ENCODE results near the gene TMEM178B. TPM values are rescaled to one million over a fixed set of nuclear protein-coding genes. Genes with fewer than 3 reads are reported as not detected.
"Not testable (repeated sequence)": the region's sequence is repeated elsewhere in the genome, so short reads cannot be mapped to it uniquely, and the experiment has no call there.

Gene TMEM178B
- total RNA-seq, 1 experiment from 2014 or later = 0.21 TPM

DNA sequence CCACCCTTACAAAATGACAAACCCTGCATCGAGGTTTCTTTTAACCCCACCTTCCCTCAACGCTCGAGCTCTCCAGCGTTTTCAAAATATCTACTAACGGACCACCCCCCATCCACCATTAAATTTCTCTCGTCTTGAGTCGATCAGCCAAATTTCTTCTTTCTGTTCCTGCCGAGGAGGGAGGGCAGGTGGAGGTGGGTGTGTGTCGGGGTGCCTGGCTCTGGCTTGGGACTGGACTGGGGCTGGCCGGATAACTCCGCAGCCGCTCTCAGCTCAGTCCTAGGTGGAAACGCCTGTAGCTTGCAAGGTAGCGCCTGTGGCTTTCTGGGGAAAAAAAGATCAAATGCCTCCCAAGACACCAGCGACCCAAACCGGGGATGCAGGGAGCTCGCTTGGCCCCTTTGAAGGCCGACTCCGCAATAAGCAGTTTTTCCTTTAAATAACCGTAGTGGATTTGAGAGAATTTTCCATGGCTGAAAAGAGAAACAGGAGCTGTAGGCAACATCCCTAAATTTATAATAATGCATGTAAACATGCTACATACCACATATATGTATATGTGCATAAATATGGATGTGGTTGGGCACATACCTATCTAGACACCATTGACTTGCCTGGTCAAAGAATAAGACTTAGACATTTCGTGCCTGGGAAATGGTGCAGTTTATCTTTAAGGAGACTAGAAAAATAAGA lies 1.9 kb upstream of the TMEM178B start:
- in situ Hi-C loops (cut with HindIII; ENCODE audit: low pct_unique_long_range_greater_than_20kb, low sequenced_read_pairs) = no loop called here
- DNase-seq (ENCODE audit: low read depth, low spot score) = no peak

DNA sequence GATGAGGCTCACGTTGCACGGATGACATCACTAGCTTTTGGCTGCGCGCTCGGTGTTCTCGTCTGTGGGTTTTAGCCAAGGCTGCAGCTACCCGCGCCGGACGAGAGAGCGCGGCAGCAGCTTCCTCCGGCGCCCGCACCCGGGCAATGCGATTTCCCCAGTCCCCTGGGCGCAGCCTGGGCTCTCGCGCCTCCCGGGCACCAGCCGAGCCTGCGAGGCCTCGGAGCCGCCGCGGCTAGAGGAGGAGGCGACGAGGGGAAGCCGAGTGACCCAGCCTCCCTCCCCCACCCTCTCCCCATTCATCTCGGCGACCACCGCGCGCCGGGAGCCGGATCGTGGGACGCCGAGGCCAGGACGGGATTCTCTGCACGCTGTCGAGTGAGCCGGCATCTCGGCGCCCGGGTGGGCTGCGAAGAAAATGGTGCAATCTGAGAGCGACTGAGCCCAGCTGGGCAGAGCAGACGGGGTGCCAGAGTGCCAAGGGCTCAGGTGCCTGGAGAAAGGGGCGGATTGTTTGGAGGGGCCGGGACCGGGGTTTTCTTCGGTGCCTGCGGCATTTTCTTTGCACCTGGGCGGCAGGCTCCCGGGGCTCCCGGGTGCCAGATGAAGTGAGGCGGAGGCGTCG lies 1.2 kb upstream of the TMEM178B start:
- in situ Hi-C loops (cut with HindIII; ENCODE audit: low pct_unique_long_range_greater_than_20kb, low sequenced_read_pairs) = no loop called here
- DNase-seq (ENCODE audit: low read depth, low spot score) = peak; percentile 71

DNA sequence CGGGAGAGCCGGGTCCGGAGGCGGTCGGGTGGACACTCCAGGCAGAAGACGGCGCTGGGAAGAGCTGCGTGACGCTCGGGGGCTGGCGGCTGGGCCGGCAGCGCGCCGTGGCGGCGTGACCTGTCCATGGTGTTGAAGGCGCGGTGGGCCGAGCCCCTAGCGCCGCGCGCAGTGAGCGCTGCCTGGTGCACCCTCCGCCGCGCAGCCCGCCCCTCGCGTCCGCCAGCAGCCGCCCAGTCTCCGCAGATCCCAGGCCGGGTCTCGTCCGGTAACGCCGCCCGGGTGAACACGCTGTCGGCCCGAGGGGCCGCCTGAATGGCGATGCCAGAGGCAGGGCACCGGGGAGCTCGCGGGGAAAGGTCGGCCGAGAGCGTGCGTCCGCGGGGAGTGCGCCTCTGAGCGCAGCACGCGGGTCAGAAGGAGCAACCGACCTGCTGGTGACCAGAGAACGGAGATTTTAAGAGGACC lies 657 bp upstream of the TMEM178B start:
- in situ Hi-C loops (cut with HindIII; ENCODE audit: low pct_unique_long_range_greater_than_20kb, low sequenced_read_pairs) = no loop called here
- DNase-seq (ENCODE audit: low read depth, low spot score) = peak; percentile 38

DNA sequence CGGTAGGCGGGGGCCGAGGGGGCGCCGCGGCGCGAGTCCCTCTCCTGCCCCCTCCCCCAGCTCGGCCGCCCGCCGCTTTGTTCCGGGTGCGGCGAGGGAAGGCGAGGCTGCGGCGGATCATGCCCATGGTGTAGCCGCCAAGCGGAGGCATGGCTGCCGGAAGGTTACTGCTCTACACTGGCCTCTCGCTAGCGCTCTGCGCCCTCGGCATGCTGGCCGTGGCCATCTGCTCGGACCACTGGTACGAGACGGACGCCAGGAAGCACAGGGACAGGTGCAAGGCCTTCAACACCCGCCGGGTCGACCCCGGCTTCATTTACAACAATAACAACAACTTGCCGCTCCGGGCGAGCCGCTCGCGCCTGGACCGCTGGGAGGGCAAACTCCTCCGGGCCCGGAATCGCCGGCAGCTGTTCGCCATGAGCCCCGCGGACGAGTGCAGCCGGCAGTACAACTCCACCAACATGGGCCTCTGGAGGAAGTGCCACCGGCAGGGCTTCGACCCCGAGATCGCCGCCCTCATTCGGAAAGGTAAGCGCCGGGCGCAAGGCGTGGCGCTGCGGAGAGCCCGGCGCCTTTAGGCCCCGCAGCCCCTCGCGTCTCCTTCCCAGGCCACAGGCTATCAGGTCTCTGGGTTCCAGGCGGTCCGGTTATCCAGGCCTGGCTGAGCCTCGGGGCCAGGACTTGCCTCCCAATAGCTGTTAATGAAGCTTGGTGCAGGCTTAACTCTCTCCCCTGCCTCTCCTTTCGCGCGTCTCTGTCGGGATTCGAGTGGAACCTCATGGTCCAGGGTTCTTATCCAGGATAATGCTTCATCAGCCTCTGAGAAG lies 513 bp downstream of the TMEM178B start:
- in situ Hi-C loops (cut with HindIII; ENCODE audit: low pct_unique_long_range_greater_than_20kb, low sequenced_read_pairs) = no loop called here

DNA sequence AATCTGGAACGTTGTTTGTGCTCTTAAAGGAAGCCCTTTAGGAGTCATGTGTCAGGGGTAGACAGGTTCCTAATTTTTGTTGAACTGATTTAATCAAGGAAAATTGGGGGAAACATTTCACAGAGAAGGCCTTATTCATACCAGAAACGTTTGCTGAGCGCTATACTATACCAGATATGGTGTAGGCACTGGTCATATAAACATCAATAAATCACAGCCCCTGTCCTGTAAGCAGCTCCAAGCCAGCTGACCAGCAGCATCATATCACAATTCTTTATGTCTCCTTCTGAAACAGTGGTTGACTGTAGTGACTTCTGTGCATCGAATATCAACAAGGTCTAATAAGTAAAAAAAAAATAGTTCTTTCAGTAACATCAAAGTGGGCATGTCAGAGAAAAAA lies 1.1 kb downstream of the TMEM178B start:
- in situ Hi-C loops (cut with HindIII; ENCODE audit: low pct_unique_long_range_greater_than_20kb, low sequenced_read_pairs) = no loop called here
- DNase-seq (ENCODE audit: low read depth, low spot score) = no peak

More for the DNA sequence above, 513 bp downstream of the TMEM178B start:
- DNase-seq (ENCODE audit: low read depth, low spot score) = no peak

DNA sequence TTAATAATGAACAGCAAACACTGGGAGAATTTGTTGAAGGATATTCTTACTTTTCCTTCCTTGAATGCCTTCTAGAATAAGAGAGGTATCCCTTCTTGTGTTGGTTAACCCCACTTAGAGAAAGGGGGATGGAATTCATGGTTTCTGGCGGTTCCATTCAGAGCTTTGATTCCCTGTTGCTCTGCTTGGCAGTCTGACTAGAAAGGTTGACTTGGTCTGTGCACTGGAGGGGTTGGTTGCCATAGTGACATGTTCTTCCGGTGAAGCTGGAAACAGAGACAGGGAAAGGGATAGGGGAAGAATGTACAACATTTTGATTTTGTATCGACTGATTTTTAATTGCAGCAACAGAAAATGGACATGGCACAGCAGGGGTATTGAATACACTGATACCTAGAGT lies 2.5 kb downstream of the TMEM178B start:
- peak; percentile 35 for DNase-seq (ENCODE audit: low read depth, low spot score)

DNA sequence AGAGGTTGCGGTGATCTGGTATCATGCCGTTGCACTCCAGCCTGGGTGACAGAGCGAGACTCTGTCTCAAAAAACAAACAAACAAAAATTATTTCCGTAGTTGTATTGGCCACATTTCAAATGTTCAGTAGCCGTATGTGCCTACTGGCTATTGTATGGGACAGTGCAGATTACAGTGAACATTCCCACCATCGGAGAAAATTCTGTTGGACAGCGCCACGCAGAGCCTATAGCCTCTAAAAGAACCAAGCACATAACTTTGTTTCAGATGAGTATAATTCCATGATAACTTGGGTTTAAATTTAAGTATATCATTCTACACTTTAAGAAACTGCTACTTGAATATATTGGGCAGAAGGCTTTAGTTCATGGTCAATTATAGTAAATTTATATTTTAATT lies 5.4 kb downstream of the TMEM178B start:
- in situ Hi-C loops (cut with HindIII; ENCODE audit: low pct_unique_long_range_greater_than_20kb, low sequenced_read_pairs) = no loop called here
- DNase-seq (ENCODE audit: low read depth, low spot score) = no peak

More for the DNA sequence above, 2.5 kb downstream of the TMEM178B start:
- in situ Hi-C loops (cut with HindIII; ENCODE audit: low pct_unique_long_range_greater_than_20kb, low sequenced_read_pairs) = no loop called here

DNA sequence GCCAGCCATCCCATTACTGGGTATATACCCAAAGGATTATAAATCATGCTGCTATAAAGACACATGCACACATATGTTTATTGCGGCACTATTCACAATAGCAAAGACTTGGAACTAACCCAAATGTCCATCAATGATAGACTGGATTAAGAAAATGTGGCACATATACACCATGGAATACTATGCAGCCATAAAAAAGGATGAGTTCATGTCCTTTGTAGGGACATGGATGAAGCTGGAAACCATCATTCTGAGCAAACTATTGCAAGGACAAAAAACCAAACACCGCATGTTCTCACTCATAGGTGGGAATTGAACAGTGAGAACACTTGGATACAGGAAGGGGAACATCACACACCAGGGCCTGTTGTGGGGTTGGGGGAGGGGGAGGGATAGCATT lies 15.6 kb downstream of the TMEM178B start:
- in situ Hi-C loops (cut with HindIII; ENCODE audit: low pct_unique_long_range_greater_than_20kb, low sequenced_read_pairs); DNase-seq (ENCODE audit: low read depth, low spot score): not testable (repeated sequence)

DNA sequence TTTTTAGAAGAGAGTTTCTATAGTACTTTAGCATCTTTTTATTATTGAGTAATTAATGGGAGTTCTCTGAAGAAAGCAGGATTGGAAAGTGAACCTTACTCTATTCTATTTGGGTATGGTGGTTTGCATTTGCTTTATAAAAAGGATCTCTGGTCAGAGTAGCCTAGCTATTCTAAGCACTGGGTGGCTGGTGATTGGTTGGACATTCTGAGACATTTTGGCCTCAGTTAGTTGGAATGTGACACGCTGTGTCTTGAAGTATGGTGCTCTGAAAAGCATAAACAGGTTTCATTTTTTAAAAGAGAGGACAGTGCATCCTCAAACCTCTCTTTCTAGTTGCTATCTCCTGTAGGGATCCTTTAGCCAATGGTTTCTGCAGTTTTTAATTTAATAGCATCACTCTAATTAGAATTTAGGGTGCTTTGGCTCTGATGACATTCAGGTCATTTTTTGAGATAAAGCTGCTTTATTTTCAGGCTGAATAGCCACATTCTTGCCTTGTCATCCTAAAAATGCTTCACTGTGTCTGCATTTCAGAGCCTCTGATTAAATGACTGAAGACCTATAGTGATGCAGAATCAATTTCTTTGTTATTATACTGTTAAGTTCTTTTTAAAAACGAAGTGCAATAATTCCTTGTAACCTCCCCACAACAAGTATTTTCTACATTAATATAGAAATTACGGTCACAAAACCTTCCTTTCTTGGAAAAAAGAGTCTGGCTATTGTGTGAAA lies 20.6 kb downstream of the TMEM178B start:
- in situ Hi-C loops (cut with HindIII; ENCODE audit: low pct_unique_long_range_greater_than_20kb, low sequenced_read_pairs) = no loop called here
- no peak for DNase-seq (ENCODE audit: low read depth, low spot score)

DNA sequence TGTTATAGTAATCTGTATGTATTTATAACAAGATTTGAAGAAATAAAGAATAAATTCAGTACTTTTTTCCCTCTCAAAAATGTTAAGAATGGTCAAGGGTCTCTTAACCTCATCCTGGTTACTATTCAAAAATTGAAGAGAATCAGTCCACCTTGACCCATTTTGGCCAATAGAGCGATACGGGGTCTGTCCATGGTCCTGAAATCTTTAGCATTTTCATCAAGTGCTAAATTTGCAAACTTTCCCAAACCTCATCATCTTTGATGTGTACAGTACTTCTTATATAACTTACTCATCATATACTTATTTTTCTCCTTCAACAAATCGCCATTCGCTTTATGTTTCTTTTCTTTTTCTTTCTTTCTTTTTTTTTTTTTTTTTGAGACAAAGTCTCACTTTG lies 23.6 kb downstream of the TMEM178B start:
- DNase-seq (ENCODE audit: low read depth, low spot score) = peak; percentile 45
- in situ Hi-C loops (cut with HindIII; ENCODE audit: low pct_unique_long_range_greater_than_20kb, low sequenced_read_pairs) = no loop called here

DNA sequence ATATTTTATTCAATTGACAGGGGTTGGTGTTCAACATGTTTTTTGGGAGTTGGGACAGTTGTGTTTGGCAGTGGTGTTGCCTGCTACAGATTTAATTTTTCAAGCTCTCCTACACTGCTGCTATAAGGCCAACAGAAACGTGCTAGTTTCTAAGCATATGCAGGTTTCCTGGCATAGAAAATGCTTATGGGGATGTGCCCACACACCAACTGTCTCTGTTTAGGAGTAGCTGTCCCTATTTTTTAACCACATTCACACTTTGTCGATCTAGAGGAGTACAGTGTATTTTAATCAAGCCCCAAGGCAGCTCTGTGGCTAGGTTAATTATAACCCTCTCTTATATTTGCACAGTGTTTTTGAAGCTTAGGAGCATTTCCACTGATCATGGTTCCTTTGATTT lies 28.6 kb downstream of the TMEM178B start:
- no peak for DNase-seq (ENCODE audit: low read depth, low spot score)

DNA sequence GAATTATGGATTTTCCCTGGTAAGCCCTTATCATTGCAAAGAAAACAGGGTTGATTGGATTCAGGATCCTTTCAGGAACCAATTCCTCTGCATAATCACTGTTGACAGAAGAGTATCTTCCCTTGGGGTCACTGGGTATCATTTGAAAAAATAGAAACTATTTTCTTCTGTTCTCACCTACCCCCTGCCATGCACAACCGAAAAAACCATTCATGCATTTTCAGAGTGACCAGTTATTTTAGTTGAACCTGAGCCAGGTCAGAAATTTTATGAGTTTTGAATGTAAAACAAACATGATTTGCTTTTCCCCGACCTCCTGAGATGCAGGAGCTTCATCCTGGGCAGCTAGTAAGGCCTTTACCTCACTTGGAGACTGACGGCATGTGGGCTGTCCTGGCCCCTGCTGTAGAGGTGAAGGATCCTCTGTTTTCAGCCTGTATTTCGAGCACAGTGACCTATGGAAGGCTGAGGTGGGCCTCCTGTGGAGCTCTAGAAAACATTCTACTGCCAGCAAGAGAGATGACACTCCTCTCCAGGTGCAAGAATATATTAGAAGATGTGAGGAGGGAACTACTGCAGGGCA lies 30.1 kb downstream of the TMEM178B start:
- in situ Hi-C loops (cut with HindIII; ENCODE audit: low pct_unique_long_range_greater_than_20kb, low sequenced_read_pairs) = no loop called here
- DNase-seq (ENCODE audit: low read depth, low spot score) = no peak

More for the DNA sequence above, 28.6 kb downstream of the TMEM178B start:
- in situ Hi-C loops (cut with HindIII; ENCODE audit: low pct_unique_long_range_greater_than_20kb, low sequenced_read_pairs) = no loop called here

DNA sequence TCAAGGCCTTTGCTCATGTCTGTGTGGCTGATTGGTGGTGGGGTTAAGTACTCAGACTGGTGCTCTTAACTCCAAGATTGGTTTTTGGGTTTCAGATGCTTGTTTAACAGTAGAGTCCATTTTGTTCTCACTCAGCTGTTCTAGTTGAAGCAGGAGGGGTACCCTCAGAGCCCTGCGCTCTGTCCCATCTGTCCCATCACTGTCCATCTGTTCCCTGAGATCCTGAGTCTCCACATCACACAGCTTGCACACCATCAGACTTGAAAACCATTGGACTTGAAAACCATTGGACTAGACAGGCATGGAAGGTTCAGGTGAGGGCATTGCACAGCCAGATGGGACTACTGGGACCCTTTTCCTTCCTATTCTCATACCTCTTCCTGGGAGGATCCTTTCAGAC lies 39.3 kb downstream of the TMEM178B start:
- in situ Hi-C loops (cut with HindIII; ENCODE audit: low pct_unique_long_range_greater_than_20kb, low sequenced_read_pairs) = no loop called here
- DNase-seq (ENCODE audit: low read depth, low spot score) = no peak

DNA sequence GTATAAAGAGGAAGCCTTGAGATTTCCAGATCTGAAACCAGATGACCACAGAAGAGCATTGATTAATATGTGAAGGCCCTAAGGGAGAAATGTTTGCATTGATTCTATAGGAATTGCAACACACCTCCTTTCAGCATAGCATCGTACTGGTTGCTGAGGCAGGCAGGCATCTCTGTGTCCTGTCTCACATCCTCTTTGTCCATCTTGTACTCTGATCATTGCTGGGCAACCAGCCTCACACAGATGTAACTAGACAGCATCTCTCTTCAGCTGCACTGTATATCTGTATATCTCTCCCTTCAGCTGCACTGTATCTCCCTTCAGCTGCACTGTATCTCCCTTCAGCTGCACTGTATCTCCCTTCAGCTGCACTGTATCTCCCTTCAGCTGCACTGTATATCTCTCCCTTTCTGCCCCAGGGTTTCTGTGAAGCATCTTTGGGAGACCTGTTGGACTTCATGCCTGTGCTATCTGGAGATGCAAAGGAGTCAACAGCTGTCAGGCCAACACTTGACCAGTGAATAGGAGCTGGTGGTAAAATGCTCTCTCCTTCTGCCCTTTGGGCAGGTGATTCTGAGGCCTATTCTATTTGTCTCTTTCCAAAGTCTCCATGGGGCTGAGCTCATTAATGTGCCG lies 40.3 kb downstream of the TMEM178B start:
- in situ Hi-C loops (cut with HindIII; ENCODE audit: low pct_unique_long_range_greater_than_20kb, low sequenced_read_pairs) = no loop called here
- DNase-seq (ENCODE audit: low read depth, low spot score) = no peak

DNA sequence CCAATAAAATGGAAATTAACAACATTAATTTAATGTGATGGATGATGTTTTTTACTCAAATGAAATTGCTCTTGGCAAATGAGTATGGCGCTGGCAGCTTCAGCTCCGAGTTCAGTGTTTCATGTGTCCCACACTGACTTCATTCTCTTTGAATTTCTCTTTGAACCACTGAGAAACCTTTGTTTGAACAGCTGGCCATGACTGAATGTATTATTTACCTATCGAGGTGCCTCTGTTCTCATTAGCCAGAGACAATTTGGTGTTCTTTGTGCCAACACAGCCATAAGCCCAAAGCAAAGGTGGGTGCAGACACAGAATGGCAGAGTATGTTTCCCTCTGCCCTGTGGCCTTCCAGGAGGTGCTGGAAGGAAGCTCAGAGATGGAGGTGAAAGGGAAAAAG lies 42.1 kb downstream of the TMEM178B start:
- DNase-seq (ENCODE audit: low read depth, low spot score) = no peak
- in situ Hi-C loops (cut with HindIII; ENCODE audit: low pct_unique_long_range_greater_than_20kb, low sequenced_read_pairs) = no loop called here

DNA sequence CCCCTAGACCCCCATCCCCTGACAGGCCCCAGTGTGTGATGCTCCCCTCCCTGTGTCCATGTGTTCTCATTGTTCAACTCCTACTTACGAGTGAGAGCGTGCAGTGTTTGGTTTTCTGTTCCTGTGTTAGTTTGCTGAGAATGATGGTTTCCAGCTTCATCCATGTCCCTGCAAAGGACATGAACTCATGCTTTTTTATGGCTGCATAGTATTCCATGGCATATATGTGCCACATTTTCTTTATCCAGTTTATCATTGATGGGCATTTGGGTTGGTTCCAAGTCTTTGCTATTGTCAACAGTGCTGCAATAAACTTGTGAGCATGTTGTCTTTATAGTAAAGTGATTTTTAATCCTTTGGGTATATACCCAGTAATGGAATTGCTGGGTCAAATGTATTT lies 42.8 kb downstream of the TMEM178B start:
- in situ Hi-C loops (cut with HindIII; ENCODE audit: low pct_unique_long_range_greater_than_20kb, low sequenced_read_pairs); DNase-seq (ENCODE audit: low read depth, low spot score): not testable (repeated sequence)

DNA sequence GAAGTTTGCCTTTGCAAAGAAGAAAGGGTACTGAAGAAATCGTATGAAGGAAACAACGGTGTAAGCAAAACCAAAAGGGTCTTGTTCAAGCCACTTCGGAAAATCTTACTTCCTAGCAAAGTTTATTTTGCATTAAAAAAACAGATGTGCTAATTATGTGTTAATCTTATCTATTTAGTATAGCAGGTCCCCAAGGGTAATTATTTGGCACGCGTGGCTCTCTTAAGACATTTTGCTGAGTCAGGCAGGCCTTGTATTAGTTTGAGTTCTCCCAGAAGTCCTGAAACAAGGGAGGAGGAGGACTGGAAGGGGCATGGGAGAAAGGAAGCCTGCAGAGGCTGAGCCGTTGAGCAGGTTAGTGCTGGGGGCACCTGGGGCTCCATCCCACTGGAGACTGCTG lies 44.9 kb downstream of the TMEM178B start:
- in situ Hi-C loops (cut with HindIII; ENCODE audit: low pct_unique_long_range_greater_than_20kb, low sequenced_read_pairs) = no loop called here
- DNase-seq (ENCODE audit: low read depth, low spot score) = no peak
